ENCODE data around the gene STK32B. TPM values are rescaled to one million over a fixed set of nuclear protein-coding genes. Genes with fewer than 3 reads are reported as not detected.
"Not testable (repeated sequence)": the region's sequence is repeated elsewhere in the genome, so short reads cannot be mapped to it uniquely, and the experiment has no call there.

STK32B gene
- not detected for total RNA-seq

- H3K27me3 Mint-ChIP-seq, result peaks cover 51% of the 10 kb centered on the region
- no peaks in the 10 kb centered on the region for H3K9me3 Mint-ChIP-seq
- no peak within 1 kb of the TSS for H3K27ac Mint-ChIP-seq
- H3K36me3 Mint-ChIP-seq, result no peaks in the 10 kb centered on the region
- peak; percentile 14 for DNase-seq
- peak within 1 kb of the TSS; percentile 67 for H3K4me3 Mint-ChIP-seq
- peaks cover 8% of the 10 kb centered on the region for H3K4me1 Mint-ChIP-seq
Observed at GRCh38 chr4:5051278-5052203, at the start of gene STK32B. Gene STK32B (plus strand): TSS chr4:5051480.

GRCh38 chr4:5001641-5002040 lies 49.6 kb upstream of the STK32B start:
- not testable (repeated sequence) for H3K27ac Mint-ChIP-seq, H3K4me1 Mint-ChIP-seq, DNase-seq, H3K4me3 Mint-ChIP-seq, H3K9me3 Mint-ChIP-seq, H3K36me3 Mint-ChIP-seq
- peaks cover 32% of the 10 kb centered on the region for H3K27me3 Mint-ChIP-seq

GRCh38 chr4:5003372-5003857 lies 47.9 kb upstream of the STK32B start:
- peaks cover 31% of the 10 kb centered on the region for H3K27me3 Mint-ChIP-seq
- H3K27ac Mint-ChIP-seq, result no peak overlapping the region
- no peaks in the 10 kb centered on the region for H3K36me3 Mint-ChIP-seq
- no peak for DNase-seq
- H3K4me3 Mint-ChIP-seq, result no peak overlapping the region
- no peaks in the 10 kb centered on the region for H3K4me1 Mint-ChIP-seq
- H3K9me3 Mint-ChIP-seq, result no peaks in the 10 kb centered on the region

GRCh38 chr4:5003918-5004317 lies 47.4 kb upstream of the STK32B start:
- Mint-ChIP-seq H3K27ac (no peak overlapping the region), H3K27me3 (peaks cover 29% of the 10 kb centered on the region), H3K4me1 (no peaks in the 10 kb centered on the region), H3K9me3 (no peaks in the 10 kb centered on the region), H3K4me3 (no peak overlapping the region), H3K36me3 (no peaks in the 10 kb centered on the region)
- no peak for DNase-seq

GRCh38 chr4:5004496-5004895 lies 46.8 kb upstream of the STK32B start:
- peaks cover 23% of the 10 kb centered on the region for H3K27me3 Mint-ChIP-seq
- H3K27ac Mint-ChIP-seq, result no peak overlapping the region
- no peaks in the 10 kb centered on the region for H3K9me3 Mint-ChIP-seq
- H3K36me3 Mint-ChIP-seq, result no peaks in the 10 kb centered on the region
- no peak overlapping the region for H3K4me3 Mint-ChIP-seq
- no peaks in the 10 kb centered on the region for H3K4me1 Mint-ChIP-seq
- DNase-seq, result no peak

GRCh38 chr4:5006932-5007331 lies 44.3 kb upstream of the STK32B start:
- not testable (repeated sequence) for DNase-seq, H3K9me3 Mint-ChIP-seq, H3K27ac Mint-ChIP-seq, H3K36me3 Mint-ChIP-seq, H3K4me3 Mint-ChIP-seq, H3K4me1 Mint-ChIP-seq
- H3K27me3 Mint-ChIP-seq, result peaks cover 17% of the 10 kb centered on the region

- no peak for DNase-seq
- H3K36me3 Mint-ChIP-seq, result no peaks in the 10 kb centered on the region
- no peak overlapping the region for H3K27ac Mint-ChIP-seq
- no peaks in the 10 kb centered on the region for H3K9me3 Mint-ChIP-seq
- H3K4me3 Mint-ChIP-seq, result no peak overlapping the region
- peaks cover 8% of the 10 kb centered on the region for H3K27me3 Mint-ChIP-seq
- no peaks in the 10 kb centered on the region for H3K4me1 Mint-ChIP-seq
Observed at GRCh38 chr4:5009796-5010195, 41.5 kb upstream of the STK32B start.

GRCh38 chr4:5010984-5011383 lies 40.3 kb upstream of the STK32B start:
- no peak overlapping the region for H3K27ac Mint-ChIP-seq
- no peaks in the 10 kb centered on the region for H3K36me3 Mint-ChIP-seq
- peaks cover 12% of the 10 kb centered on the region for H3K27me3 Mint-ChIP-seq
- H3K9me3 Mint-ChIP-seq, result no peaks in the 10 kb centered on the region
- H3K4me1 Mint-ChIP-seq, result no peaks in the 10 kb centered on the region
- no peak overlapping the region for H3K4me3 Mint-ChIP-seq
- no peak for DNase-seq

- no peak for DNase-seq
- Mint-ChIP-seq H3K4me3 (no peak overlapping the region), H3K27me3 (peaks cover 21% of the 10 kb centered on the region), H3K27ac (no peak overlapping the region), H3K9me3 (no peaks in the 10 kb centered on the region), H3K36me3 (no peaks in the 10 kb centered on the region), H3K4me1 (no peaks in the 10 kb centered on the region)
Observed at GRCh38 chr4:5012244-5012898, 38.9 kb upstream of the STK32B start.

- DNase-seq, result no peak
- Mint-ChIP-seq H3K27ac (no peak overlapping the region), H3K4me3 (no peak overlapping the region), H3K9me3 (no peaks in the 10 kb centered on the region), H3K4me1 (no peaks in the 10 kb centered on the region), H3K27me3 (peaks cover 24% of the 10 kb centered on the region), H3K36me3 (no peaks in the 10 kb centered on the region)
Observed at GRCh38 chr4:5012958-5013357, 38.3 kb upstream of the STK32B start.

GRCh38 chr4:5014007-5014682 lies 37.1 kb upstream of the STK32B start:
- no peak for DNase-seq
- Mint-ChIP-seq H3K27ac (no peak overlapping the region), H3K4me3 (no peak overlapping the region), H3K27me3 (peaks cover 29% of the 10 kb centered on the region), H3K36me3 (no peaks in the 10 kb centered on the region), H3K9me3 (no peaks in the 10 kb centered on the region), H3K4me1 (peaks cover 1% of the 10 kb centered on the region)

GRCh38 chr4:5018096-5018495 lies 33.2 kb upstream of the STK32B start:
- Mint-ChIP-seq H3K36me3 (no peaks in the 10 kb centered on the region), H3K27me3 (peaks cover 28% of the 10 kb centered on the region), H3K27ac (no peak overlapping the region), H3K4me1 (peaks cover 1% of the 10 kb centered on the region), H3K9me3 (no peaks in the 10 kb centered on the region), H3K4me3 (no peak overlapping the region)
- no peak for DNase-seq

GRCh38 chr4:5018603-5019002 lies 32.7 kb upstream of the STK32B start:
- Mint-ChIP-seq H3K4me3 (no peak overlapping the region), H3K27ac (no peak overlapping the region), H3K4me1 (peaks cover 1% of the 10 kb centered on the region), H3K9me3 (no peaks in the 10 kb centered on the region), H3K27me3 (peaks cover 24% of the 10 kb centered on the region), H3K36me3 (no peaks in the 10 kb centered on the region)
- no peak for DNase-seq

- DNase-seq, result peak; percentile 9
Observed at GRCh38 chr4:5019274-5019673, 32.0 kb upstream of the STK32B start, which contains the start of gene CYTL1. Gene CYTL1 (minus strand): TSS chr4:5019458. CDS start chr4:5019445, 13 bp downstream.

GRCh38 chr4:5019796-5020195 lies 31.5 kb upstream of the STK32B start:
- no peaks in the 10 kb centered on the region for H3K36me3 Mint-ChIP-seq
- H3K4me3 Mint-ChIP-seq, result no peak overlapping the region
- no peaks in the 10 kb centered on the region for H3K9me3 Mint-ChIP-seq

More at GRCh38 chr4:5019274-5019673, 32.0 kb upstream of the STK32B start, which contains the start of gene CYTL1:
- Mint-ChIP-seq H3K27ac (peak within 1 kb of the TSS; percentile 64), H3K4me1 (peaks cover 1% of the 10 kb centered on the region), H3K27me3 (peaks cover 24% of the 10 kb centered on the region), H3K36me3 (no peaks in the 10 kb centered on the region), H3K4me3 (no peak within 1 kb of the TSS), H3K9me3 (no peaks in the 10 kb centered on the region)

More at GRCh38 chr4:5019796-5020195, 31.5 kb upstream of the STK32B start:
- Mint-ChIP-seq H3K27me3 (peaks cover 24% of the 10 kb centered on the region), H3K27ac (no peak overlapping the region), H3K4me1 (peaks cover 1% of the 10 kb centered on the region)
- no peak for DNase-seq

All from activated naive CD8-positive, alpha-beta T cell treated with anti-CD3 and anti-CD28 coated beads for 36 hours (primary cell).